Activated CD4-positive, alpha-beta T cell treated with anti-CD3 and anti-CD28 coated beads for 4 hours (primary cell): ENCODE measurements around the gene SLCO4A1.

ENCODE experiments used
- DNase-seq, 2 donors: peaks; one replicate each; pipeline ENCODE4 v3.0.0-alpha.2; 2020

Gene SLCO4A1

DNA sequence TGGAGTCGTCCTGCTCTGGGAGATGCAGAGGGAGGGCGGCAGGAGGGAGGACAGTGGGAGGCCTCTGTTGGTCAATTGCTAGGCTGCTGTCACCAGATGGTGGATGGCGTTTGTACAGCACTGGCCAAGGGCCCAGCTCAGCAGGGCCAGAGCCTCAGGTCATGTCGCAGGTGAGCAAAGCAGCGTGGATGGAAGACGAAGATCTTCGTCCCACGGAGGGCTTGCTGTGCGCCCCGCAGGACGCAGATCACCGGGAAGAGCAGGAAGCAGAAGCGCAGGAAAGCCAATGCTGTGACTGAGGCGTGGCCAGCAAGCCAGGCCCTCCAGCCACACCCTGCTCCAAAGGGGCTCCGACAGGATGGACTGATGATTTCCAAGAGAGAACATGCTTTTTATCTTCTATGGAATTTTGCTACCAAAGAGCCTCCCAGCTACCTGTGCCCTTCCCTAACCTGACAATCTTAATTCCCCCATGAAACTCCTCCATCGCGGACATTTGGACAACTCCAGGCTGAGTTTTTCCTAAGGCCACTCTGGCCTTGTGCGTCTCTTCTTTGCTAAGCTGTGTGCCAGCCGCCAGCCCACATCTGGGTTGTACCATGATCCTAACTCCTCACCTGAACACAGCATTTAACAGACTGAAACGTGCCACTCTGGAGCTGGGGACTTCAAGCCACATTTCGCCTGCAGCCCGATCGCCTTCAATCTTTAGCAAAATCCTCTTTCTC lies 3.5 kb upstream of the SLCO4A1 start:
- DNase-seq: no peak

DNA sequence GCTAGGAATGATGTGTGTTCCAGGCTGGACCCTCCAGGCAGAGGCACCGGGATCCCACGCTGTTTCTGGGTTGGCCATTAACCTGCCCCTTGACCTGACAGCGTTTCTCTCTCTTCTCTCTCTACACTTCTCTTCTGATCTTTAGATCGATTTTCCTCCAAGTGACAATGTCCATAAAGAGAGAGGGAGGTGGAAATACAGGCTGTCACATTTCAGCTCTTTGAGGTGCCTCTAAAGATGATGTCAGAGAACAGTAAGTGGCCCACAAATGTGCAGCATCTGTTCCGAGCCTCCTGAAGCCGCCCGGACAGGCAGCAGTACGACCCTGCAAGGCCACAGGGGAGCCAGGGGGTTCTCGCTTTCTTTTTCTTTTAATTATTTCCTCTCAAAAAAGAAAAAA lies 2.5 kb upstream of the SLCO4A1 start:
- DNase-seq: no peak

DNA sequence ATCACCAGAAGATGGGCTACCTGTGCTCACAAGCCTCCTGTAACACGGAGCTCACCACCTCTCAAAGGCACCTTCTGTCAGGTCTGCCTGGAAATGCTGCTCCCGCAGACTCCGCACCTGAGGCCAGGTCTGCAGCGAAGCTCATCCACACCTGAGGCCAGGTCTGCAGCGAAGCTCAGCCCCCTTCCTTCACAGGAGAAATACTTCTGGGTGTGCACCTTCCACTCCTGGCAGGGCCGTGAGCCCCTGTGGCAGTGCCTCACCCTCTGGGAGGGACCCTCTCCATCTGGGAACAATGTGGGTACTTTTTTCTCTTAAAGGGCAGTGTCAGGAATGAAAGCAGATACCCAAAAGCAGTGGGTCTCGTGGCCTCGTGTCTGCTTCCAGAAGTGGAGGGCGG lies 1.4 kb upstream of the SLCO4A1 start:
- no peak for DNase-seq

DNA sequence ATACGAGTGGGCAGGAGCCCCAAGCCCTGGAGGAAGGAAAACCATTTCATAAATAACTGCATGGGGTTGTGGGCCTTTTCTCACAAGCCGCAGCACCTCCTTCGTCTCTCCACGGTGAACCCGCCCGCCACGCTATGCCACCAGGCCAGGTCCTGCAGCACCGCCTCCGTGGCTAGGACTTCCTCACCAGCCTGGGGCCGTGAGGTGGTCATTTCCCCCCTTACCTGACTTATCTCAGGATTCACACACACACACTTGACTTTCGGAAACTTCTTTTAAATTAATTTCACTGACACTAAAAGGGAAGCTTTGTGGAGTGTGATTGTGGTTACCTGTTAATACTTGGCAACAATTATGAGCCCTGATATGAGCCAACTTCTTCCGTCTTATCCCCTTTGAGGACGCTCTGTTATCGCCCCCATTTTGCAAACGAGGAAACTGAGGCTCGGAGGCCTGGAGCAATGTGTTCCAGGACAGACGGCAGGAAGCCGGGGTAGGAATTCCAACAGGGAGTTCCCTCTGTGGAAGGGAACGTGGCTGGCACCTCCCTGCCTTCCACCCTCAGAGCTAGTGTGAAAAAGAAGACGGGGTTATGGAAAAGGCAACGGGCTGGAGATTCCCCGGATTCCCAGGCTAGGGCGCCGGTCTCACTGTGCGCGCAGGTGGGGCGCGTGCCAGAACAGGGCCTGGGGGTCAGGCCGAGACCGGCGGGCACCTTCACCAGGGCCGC lies 817 bp upstream of the SLCO4A1 start:
- no peak for DNase-seq

DNA sequence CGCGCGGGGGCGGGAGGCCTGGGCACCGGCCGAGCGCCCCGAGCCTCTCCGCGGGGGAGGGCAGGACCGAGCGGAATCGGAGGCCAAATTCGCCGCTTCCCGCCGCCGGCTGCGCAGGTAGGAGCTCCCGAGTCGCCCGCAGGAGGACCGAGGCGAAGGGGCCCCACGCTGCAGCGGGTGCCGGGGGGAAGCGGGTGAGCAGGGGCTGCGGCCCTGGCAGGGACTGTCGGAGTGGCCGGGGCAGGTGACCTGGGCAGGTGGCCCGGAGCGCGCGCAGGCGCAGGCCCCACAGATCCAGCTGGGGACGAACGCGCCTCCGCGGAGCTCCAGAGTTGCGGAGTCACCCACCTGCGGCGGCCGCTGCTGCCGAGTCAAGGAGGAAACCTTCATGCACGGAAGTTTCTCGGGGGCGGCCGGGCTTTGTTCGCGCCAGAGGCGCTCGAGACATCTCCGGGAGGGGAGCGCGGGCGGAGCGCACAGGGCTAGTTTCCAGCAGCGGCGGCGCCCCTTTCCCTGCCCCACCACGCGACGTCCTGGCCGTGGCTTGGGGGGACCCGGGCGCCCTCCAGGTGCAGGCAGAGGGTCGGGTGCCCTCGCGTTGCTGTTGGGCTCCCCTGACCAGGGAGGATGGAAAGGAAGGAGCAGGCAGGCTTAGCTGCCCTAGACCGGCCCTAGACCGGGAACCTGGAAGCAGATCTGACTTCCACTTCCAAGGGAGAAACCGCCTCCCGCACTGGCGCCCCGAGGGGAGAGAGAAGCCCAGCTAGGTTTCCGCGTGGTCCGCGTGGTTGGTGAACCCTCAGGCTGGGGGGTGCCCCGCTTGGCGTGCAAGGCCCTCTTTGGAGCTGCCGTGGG lies 590 bp downstream of the SLCO4A1 start:
- peak; percentile 69 to 77 for DNase-seq

DNA sequence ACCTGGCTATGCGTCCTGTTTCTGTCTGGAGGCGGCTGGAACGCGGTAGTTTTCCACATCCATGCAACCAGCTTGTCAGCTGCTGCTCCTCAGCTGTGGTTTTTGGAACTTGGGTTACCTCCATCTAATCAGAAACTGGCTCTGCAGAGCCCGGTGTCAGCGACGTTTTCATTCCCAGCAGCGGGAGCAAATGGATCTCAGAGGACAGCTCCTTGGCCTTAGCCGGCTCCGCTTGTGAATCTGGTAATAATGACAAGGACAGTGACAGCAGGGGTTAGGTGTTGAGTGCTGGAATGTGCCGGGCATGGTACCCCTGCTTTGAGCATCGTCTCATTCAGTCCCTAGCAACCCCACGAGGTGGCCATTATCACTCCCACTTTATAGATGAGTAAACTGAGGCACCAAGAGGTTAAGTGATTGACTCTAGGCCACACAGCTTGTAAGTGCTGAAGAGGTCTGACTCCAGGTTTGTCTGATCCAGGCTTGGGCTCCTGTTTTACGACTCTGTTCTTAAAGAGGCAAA lies 1.3 kb downstream of the SLCO4A1 start:
- no peak for DNase-seq

DNA sequence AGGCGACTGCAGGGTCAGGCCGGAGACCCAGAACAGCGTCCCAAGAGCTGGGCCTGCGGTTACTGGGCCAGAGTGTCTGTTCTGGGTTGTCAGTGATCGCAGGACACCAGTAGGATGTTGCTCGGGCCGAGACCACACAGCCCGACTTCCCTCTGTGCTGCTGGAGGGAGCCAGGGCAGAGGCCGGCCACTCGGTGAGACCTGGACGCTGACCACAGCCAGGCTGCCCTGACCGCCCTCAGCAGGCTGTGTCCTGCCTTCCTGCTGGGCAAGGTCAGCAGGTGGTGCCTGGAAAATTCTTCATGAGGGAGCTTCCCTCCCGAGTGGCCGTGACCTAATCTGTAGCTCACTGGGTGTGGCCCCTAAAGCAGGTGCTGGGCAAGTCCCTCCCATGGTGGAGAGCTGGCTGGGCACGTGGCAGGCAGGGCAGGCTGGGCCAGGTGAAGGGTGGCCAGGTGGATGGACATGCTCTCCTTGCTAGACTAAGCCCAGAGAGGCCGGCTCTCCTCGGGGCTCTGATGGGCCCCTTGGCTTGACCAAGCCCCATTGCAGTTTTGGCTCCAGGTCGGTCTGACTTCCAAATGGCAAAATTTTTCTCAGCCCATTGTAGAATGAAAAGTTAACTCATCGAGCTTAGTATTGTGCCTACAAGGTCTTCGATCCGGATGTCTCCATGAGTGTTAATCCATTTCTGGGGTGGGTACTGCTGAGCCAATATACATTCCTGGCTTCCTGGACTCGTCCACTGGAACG lies 1.9 kb downstream of the SLCO4A1 start:
- no peak for DNase-seq

DNA sequence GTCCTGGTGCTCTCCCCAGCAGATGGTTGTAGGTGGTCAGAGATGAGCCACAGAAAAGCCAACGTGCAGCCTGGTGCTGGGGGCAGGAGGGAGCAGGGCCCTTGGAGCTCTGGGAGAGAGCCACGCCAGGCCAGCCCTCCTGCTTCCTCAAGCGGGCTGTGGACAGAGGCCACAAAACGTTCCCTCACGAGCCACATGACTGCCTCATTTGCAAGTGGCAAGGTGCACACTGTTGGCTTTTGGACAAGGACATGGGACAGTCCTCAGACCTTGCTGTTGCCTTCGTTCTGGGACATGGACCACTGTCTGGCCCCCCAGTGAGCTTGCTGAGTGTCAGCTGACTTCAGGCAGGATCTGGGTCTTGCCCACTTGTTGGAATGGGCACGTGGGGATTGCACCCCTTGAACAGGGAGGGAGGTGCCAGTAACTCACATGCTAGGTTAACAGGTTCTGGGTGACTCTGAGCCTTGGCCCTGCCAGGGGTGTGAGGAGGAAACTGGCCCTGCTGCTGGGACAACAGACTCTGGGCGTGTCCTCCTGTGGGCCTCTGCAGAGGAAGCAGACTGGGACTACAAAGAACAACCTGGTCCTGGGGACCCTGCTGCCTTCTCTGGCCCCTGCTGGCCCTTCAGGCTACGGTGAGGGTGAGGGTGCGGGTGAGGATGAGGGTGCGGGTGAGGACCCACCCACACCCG lies 2.6 kb downstream of the SLCO4A1 start:
- no peak for DNase-seq

DNA sequence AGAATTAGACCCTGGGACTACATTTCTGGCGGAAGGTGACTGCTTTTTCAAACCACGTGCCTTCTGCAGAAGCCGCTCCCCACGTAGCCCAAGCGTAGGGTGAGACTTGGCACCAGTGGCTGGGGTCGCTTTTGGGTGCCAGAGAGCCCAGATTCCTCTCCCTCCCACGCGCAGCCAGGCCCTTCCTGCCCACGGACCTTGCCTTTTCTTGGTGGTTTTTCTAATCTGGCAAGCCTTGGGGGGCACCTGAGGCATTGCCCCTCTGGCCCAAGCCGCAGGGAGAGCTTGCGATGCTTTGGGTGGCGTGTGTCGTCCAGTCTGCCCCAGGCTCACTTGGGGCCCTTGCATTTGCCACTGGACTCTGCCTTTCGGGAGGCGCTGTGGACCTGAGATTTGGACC lies 3.3 kb downstream of the SLCO4A1 start:
- DNase-seq: no peak

DNA sequence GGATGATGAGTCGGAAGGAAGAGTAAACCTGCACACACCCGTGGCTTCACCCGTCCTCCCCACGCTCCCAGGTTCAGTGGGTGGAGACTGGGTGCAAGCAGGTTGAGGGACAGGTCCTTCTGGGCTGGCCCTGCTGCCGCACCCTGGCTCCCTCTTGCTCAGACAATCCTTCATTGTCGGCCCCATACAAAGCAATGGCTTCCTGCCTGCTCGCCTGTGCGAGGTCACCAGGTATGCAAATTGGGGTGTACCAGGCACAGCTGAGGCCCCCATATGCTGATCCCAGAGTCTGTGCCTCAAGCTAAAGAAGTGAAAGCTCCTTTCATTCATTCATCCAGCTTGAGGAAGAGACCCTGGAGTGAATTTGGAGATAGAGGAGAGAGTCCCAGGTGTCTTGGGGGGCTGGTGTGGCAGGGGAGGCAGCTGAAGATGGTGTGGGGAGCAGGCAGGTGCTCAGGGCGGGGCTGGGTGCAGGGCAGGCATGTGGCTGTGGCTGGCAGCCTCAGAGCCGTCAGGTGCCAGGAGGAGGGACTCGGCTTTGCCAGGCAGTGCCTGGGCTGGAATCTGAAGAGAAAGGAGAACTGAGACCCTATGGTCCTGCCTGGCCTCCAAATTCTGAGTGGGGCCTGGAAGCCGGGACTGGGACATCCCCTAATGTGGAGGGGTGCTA lies 4.7 kb downstream of the SLCO4A1 start:
- DNase-seq: no peak

DNA sequence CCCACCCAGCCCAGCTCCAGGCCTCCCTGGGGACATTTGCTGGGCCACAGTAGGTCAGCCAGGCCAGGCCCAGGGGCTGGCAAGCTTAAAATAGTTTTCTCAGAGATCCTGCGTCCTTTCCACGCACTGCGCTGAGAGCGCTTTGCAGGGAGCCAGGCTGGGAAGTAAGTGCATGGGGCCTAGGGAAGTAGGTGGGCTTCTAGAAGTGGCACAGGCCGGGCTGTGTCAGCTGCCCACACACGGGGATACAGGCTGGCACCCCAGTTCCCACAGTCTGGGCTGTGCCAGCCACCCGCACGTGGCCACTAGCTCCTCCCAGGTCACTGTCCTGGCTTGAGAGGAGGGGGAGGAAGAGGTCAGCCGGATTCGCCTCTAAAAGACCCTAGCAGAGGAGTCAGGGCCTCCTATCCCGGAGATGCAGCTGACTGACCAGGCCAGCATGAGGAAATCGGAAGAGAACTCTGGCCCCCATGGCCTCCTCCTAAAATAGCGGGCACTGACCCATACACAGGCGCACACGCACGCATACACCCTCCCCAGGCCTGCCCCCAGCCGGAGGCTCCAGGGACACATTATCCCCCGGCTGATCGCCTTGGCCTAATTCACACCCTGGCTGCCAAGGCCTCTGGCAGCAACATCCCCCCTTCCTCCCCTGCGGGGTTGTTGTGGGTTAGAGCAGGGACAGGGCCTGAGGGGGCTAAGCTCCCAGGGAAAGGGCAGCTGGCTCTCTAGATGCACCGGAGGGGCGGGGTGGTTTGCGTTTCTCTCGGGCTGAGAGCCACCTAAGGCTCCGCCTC lies 5.4 kb downstream of the SLCO4A1 start:
- DNase-seq: no peak

DNA sequence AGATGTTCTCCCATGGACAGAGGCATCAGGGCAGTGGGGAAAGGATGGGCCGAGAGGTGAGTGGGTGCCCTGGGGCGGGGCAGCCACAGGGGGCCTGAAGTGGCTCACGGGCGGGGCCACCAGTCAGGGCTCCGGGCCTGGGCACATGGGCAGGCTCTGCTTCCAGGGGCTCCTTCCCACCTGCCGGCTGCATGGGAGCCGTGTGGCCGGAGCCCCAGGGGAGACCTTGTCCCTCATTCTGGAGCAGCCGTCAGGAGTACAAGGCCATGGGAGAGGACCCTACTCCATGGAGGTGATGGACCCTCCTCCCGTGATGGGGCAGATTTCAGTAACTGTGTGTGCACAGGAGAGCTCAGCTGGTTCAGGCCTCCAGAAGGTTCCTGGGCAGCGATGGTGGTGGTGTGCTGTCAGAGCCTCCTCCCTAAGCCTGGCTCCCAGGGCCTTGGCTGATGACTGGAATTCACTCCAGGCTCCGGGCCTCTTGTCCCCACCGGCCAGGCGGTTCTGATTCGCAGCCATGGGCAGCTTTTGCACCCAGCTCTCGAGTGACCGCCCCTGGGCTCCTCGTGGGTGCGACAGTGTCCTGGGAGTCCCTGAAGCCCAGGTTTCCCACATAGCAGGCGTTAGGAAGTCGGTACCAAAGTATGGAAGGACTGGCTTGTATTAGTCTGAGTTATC lies 6.2 kb downstream of the SLCO4A1 start:
- no peak for DNase-seq

DNA sequence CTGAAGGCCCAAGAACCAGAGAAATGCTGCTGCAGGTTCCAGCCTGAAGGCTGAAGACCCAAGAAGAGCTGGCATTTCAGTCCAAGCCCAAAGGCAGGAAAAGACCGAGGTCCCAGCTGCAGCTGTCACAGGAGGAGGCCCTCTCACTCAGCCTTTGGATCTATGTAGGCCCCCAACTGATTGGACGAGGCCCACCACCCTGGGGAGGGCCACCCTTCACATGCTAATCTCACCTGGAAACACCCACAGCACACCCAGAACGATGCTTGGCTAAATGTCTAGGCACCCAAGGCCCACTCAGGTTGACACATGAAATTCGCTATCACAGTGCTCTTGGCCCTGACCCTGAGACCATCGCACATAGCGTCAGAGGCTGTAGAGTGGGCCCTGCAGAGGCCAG lies 6.8 kb downstream of the SLCO4A1 start:
- DNase-seq: no peak

DNA sequence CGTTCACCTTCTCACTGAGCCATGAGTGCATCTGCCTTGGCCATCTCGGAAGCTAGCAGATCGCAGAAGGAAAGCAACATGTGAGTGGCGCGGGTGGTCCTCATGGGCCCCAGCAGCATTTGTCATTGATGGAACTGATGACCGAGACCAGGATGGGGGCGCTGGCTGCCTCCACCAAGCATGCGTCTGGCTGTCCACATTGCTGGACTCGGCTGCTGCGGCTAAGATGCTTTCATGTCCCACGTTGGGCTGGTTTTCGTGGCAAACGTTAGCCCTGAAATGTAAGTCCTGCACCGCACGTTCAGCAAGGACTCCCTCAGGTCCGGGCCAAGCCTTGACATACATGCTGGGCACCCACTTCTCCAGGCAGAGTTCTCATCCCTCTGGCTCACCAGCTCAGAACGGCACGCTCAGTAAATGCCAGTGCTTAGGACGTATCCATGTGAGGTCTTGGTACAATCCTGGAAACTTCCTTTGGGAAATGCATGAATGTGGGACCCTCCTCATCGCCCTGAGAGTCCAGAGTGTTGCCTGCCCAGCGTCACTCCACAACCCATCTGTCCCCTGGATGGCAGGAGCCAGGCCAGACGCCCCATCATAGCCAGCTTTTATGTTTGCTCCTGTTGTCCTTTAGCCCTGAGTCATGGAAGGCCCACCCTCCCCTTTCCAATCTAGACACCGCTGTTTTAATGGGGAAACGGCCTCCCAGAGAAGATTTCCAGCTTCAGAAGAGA lies 8.4 kb downstream of the SLCO4A1 start:
- no peak for DNase-seq

DNA sequence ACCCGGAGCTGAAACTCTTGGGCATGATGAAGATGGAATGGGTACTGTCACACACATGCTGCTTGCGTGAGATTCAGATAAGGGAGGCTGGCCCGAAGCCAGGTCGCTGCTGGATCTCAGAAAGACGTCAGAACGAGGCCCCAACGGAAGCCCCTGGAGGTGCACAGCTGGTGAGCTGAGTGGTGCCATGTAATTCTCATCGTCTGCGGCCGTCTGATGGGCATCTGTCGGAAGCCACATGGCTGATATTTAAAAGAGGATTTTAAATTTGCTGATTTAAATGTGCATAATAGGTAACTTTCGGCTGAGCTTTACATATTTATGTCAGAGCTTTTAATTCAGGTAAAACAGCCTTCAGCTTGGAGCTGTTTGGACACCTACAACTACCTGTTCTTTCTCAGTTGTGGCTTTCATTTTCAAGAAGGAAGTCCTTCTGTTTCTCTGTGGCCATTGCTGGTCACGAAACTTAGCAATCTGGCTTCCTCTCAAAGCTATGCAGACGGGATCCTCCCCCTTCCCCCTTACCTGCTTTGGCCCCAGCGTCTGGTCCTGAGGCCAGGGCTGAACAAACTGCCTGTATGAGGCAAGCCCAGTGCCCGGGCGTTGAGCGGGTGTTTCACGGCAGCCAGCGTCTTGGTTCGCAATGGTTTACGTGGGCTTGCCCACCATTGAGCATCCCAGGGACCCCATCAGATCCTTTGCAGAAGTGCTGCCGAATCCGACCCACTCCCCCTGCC lies 9.2 kb downstream of the SLCO4A1 start:
- peak; percentile 66 to 71 for DNase-seq

DNA sequence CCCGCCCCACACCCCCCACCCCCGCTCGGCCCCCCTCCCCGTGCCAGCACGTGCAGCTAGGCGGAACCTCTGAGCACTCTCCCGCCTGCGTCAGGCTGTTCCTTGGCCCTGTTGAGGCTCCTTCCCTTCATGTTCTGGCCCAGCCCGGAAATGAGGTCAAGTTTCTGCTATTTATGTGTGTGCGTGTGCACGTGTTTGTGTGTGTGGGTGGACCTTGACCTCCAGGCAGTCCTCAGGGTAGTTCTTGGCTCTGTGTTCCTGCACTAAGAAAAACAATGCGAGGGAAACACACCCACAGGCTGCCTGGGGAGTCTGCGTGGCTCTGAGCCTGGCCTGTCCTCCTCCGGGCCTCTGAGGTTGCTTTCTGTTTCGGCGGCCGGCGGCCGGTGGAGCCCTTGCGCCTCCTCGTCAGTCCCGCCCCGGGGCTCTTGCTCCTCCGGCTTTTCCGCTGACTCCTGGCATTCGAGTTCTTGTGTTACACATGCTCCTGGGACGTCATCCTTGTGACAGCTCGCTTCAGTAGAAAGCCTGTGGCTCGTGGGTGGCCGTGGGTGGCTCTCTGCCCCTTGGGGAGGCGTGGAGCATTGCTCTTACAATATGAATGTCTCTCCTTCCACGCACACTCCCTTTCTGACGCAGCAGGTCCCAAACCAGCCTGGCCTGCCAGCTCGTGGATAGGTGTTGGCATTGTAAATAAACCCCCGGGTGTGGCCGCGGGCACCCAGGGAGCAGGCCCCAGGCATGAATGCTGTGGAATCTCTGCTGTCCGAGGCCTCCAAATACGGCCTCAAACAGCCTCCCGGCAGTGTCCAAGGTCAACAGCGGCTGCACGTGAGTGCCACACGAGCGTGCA lies 10.0 kb downstream of the SLCO4A1 start:
- DNase-seq: peak; percentile 59 to 60

DNA sequence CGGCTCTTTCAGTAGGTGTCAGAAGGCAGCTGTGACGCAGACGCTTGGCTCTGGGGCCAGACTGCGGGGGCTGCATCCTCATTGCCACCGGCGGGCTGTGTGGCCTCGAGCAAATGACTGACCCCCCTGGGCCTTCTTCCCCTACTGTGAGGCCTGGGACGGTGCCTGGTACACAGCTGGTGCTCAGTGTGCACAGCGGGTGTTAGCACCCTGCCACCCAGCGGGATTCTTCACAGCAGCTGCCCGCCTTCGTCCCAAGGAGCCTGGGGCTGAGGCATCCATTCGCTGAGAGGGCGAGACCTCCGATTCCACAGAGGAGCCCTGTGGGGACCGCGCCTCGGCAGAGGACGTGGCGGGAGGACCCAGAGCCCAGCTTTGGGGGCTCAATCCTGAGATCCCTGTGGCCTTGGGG lies 10.6 kb downstream of the SLCO4A1 start:
- DNase-seq: no peak

DNA sequence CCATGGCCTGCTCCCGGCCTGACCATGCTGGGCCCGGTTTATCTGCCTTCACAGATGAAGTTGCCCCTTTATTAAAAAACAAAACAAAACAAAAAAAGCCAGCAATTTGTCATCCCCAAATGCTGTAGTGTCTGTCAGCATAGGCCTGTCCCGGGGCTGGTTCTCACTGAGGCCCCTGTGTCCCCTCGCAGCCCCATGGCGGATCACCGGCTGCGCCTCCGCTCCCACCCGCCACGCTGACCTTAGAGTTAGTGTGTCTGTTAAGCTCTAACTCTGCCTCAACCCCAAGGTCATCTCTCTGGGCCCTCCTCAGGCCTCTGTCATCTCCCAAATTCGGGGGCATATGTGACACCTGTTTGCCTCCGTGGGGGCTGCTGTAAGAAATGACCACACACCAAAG lies 11.1 kb downstream of the SLCO4A1 start:
- DNase-seq: no peak
